OCI-M1 (cell line): Measurements from ENCODE around the gene PRKAR2B.

Experiments
- DNase-seq: peaks from one replicate; lab custom pipeline; 2025; lab: John Stamatoyannopoulos, UW

The PRKAR2B gene

DNA sequence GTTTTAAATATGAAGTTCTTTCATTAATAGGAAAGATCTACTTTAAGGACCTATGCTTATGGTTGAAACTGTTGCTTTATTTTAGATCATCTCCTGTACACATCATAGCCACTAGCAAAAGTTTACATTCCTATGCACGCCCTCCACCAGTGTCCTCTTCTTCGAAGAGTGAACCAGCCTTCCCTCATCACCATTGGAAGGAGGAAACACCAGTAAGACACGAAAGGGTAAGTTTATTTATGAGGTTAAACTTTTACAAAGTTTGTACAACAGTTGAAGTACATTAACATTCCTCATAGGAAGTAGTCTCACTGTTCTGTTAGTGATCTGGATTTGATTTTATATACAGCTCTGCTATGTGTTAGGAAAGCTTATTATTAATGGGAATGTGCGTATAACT is 141.2 kb downstream of the PRKAR2B start:
- DNase-seq, result no peak

DNA sequence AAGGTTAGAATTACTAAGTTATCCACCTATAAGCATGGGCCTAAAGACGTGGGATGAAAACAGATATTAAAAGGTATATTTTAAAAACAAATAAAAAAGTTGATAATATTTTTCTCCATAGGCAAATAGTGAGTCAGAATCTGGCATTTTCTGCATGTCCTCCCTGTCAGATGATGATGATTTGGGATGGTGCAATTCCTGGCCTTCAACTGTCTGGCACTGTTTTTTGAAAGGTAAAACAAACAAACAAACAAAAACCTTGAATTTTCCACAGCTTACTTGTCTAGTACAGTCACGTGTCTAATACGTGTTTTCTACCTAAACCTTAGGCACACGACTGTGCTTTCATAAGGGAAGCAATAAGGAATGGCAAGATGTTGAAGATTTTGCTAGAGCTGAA is 141.7 kb downstream of the PRKAR2B start:
- no peak for DNase-seq

DNA sequence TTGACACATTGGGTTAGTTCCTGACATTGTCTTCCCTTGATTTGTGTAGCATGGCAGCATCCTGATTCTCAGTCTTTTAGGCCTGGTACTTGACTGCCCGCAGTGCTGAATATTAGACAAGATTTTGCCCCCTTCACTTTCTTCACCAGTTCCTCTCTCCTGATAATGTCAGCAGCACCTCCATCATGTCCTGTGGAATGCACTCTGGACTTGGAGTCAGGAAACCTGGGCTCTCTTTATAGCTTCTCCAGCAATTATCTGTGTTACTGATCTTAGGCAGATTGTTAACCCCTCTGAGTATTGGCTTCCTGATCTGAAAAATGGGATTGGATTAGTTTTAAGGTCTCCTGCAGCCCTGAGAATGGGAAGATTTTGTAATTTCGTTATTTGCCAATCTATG is 143.3 kb downstream of the PRKAR2B start:
- DNase-seq, result no peak

DNA sequence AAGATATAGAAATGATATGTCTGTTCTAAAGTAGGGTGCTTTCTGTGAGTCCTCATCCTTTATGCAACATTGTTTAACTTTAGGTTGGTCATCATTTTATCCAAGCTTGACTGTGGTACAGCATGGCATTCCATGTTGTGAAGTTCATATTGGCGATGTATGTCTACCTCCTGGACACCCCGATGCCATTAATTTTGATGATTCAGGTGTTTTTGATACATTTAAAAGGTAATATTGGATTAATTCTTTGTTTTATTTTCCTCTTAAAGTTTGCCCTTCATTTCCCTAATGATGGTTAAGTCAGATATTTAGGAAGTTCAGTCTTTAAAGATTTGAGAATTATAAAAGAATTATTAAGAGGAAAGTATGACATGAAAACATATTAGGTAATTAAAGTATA is 145.6 kb downstream of the PRKAR2B start:
- DNase-seq, result no peak

DNA sequence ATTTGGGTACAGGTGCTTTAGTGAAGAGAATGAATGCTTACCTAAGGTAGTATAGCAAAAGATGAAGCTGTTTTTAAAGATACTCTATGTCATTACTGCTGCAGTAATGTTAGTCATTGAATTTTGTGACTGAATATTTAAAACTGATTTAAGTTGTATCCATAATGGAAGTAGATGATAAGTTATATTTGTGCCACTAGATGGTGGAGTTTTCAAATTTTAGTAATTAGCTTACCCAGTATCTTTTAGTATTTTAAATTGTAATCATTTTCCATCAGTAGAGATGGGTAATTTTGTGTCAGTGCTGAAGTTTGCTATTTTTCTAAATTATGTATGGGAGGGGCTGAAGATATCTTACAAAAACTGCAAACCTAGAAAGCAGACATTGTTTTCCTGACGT is 149.5 kb downstream of the PRKAR2B start:
- peak; percentile 3 for DNase-seq

DNA sequence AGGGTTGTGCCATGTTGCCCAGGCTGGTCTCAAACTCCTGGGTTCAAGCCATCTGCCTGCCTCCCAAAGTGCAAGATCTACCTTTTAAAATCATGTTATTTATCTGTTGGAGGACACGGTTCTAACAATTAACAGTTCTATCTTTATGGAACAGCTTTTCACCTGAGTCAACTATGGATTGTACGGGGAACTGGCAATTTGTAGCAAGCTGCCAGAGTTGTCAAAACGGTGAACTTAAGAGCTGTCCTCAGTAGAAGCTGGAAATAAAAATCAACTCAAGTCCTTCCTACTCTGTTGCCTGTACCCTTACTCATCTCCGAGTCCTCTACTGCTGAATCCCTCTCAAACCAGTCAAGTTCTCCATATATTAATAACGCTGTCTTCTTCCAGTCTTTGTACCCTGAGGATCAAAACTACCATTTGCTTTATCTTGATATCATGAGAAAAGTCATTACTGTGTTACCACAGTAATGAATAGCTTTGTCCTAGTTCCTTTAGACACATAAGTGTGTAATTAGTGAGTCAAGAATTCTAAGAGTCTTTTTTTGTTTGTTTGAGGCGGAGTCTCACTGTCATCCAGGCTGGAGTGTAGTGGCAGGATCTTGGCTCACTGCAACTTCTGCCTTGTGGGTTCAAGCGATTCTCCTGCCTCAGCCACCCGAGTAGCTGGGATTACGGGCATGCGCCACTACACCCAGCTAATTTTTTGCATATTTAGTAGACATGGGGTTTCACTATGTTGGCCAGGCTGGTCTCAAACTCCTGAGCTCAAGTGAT is 152.5 kb downstream of the PRKAR2B start:
- no peak for DNase-seq

DNA sequence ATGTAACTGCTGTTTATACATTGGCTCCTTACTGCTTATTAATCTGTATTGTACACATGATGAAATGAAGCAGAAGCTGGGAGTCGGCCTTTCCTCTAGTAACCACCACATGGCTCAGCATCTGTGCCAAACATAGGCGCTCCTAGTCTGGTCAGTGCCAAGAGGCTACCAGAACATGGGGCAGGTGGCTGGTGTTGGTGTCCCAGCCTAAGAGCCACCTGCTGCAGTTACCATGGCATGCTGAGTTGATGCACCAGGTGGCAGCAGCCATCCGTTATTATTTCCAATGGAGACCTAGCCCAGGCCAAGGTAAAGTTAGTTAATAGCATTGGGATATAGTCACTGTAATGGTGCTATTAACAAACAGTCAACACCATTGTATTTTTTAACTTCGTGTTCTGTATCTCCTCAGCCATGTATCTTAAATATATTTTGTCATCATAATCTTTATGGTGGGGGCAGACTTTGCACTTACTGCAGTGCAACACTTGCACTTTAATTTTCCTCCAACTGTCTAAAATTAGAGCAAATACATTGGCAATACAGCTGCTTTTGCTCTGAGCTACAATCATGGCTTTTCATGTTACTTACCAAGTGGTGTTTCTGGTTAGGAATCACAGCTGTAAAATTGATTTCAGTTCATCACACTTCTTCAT is 157.4 kb downstream of the PRKAR2B start:
- peak; percentile 6 for DNase-seq

DNA sequence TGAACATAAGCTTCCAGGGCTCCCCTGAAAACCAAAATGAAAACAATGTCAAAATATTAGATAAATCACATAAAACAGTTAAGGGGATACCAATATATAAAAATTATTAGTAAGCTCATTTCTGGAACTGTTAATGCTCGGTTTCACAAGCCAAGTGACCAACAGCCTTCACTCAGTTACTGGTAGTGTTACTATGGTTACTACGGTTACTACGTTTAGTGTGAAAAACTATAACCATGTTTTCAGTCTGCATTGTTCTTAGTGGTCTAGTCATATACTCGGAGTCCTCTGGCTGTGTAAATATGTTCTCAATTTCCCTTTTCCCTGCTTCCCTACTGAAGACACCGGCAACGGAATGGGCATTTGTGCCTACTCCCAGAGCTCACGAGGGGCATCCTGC is 159.1 kb downstream of the PRKAR2B start:
- no peak for DNase-seq

DNA sequence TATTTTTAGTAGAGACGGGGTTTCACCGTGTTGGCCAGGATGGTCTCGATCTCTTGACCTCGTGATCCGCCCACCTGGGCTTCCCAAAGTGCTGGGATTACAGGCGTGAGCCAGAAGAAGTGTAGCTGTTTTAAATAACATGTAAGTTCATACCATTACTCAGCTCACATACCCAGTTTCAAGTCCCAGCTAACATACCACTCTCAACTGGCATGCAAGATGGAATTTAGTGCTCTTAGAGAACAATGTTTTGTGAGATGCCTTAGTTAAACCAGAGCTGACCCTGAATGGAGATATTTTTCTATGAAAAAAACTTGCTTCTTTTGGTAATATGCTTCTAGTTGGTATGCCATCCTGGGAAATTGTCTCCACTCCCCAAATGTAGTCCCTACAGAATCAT is 161.6 kb downstream of the PRKAR2B start:
- DNase-seq, result no peak

DNA sequence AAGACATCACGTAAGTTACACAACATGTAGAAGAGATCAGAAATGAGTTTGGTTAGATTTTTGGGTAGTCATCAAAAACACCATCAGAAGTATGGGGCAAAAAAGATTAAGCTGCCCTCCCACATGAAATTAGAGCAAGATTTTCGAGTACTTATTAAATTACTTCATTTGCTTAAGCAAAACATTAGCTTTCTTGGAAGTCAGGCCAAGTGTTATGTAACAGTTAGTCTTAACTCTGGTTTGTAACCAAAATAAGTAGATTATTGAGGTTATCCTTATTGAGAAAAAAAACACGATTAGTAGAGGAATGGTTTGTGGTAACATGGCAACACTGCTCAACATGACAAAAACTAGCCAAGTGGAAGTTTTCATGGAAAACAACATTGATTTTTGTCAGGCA is 162.2 kb downstream of the PRKAR2B start:
- no peak for DNase-seq

DNA sequence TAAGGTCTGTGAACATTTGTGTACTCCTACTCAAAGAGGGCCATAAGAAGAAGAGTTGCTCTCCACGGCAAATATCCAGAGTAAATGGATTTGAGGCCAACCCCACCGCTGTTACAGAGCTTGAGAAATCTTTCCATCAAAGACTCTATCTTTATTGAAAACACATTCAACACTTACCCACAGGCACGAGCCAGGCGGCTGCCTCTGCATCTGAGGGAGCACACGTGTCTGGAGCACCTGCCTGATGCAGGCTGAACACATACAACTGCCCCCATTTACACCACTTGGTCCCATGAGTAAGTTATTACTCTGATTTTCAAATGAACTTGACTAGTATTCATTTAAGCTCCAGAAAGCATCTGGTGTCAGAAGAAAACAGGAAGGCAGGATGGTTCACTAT is 163.0 kb downstream of the PRKAR2B start:
- DNase-seq, result no peak

DNA sequence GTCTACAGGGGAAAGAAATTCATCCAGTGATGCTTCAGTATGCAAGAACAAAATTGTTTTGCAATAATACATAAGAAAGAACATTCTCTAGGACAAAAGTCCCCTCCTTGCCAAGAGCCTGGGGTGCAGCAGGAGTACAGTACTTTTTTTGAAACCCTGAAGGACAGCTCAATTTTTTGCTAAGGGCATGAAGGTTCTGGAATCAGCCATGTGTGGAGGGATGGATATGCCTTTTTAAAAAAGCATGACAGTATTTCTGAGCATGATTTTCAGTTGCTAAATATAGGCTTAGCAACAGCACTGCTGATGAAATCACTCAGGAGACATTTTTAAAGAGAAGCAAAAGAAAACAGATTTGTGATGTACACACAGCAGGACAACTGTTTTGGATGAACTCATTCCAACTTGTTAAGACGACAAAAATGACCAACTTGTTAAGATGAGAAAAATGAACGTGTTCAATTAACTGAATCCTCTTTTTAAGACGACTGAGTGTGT is 163.6 kb downstream of the PRKAR2B start:
- no peak for DNase-seq

DNA sequence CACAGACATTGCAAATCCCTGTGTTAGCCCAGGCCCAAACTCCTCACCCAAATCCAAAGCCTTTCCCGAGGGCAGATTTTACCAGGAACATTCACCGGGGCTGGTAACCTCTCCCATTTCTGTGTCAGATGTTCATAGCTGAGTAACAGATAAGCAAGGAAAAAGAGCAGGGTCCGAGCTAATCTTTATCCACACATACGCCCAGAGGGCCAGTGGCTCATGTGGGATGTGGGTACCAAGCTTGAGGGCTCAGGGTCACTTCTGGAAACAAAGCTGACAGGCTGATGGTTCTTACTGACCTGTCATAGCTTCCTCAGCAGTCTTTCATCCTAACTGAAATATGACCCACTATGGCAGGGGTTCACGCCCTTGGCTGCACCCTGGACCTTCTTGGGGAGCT is 164.1 kb downstream of the PRKAR2B start:
- no peak for DNase-seq

DNA sequence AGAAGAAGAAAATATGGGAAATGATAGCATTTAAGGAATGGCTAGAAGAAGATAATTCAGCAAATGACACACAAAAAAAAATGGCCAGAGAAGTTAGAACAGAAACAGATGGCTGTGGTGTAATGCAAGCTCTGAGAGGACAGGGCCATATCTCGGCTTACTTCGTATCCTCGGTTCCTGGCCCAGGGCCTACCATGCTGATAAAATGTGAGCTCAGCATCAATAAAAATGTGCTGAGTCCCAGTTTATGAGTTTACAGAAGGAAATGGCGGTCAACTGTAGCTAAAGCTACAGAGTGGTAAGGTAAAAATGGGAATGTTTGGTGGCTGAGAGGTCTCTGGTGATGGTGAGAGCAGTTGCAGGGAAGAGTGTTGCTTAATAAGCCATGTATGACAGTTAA is 165.1 kb downstream of the PRKAR2B start:
- DNase-seq, result no peak

DNA sequence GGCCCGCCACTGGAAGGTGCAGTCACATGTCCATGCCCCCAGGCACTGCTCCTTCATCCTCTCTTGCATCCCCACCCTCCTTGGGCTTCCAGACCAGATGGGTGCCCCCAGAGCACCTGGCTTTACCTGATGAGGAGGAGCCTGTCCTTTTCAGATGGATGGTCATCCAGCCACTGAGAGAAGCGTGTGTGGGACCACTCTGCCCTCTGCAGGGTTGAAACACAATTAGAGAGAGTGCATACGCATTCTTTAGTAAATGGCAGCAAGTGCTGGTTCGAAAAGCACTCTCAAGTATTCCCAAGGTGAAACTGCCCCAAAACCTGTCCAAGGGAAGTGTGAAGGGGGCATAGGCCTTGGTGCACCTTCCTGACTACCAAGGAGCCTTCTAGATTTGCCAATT is 165.9 kb downstream of the PRKAR2B start:
- no peak for DNase-seq
